ENCODE data around the gene EXOC4.

Gene EXOC4

GRCh38 chr7:133582766-133583523 lies 330.1 kb downstream of the EXOC4 start:
- H3K9me3 ChIP-seq (ENCODE audit: control insufficient read depth, low read length) = no peaks in the 10 kb centered on the region
- no peaks in the 10 kb centered on the region for H3K36me3 ChIP-seq (ENCODE audit: control insufficient read depth, insufficient read depth, low read length)
- H3K27me3 ChIP-seq (ENCODE audit: control insufficient read depth, insufficient read depth, low read length, poor library complexity, severe bottlenecking) = no peaks in the 10 kb centered on the region
- WGBS, 2 experiments = 87 to 89% methylated on average over 2 to 3 of the region's 4 CpGs
- no peak overlapping the region for H3K4me3 ChIP-seq (ENCODE audit: insufficient read depth, low read depth, low read length)
- no peaks in the 10 kb centered on the region for H3K4me1 ChIP-seq (ENCODE audit: control insufficient read depth, insufficient read depth, low read length)
- no peak overlapping the region for H3K27ac ChIP-seq (ENCODE audit: insufficient read depth, low read depth, low read length, poor library complexity, severe bottlenecking)

GRCh38 chr7:133583545-133584171 lies 330.8 kb downstream of the EXOC4 start:
- WGBS, 2 experiments = 93 to 98% methylated on average over 3 of the region's 3 CpGs
- H3K27ac ChIP-seq (ENCODE audit: insufficient read depth, low read depth, low read length, poor library complexity, severe bottlenecking) = no peak overlapping the region

DNA sequence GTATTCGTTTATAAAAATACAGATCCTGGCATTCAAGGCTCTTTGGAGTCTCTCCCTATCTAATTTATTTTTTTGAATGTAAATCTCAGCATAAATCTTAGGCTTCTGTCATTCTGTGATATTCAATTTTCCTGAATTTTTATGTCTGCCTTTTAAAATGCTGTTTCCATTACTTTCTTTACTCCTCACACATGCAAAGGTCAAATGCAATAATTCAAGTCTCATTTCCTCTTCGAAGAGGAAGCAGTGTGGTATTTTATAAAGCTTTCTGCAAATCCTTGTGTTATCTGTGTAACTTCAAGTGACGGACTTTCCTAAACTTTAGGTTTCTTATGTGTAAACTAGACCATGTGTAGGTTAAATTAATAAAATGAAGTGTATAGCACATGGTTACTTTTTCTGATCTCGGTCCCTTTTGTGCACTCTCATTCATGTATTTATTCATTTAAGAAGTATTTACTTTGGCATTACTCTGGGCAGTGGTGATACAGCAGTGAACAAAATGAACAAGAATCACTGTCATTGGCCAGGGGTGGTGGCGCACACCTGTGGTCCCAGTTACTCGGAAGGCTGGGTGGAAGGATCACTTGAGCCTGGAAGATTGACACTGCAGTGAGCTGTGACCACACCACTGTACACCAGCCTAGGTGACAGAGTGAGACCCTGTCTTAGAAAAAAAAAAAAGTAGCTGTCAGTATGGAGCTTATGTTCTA lies 332.2 kb downstream of the EXOC4 start:
- no peaks in the 10 kb centered on the region for H3K36me3 ChIP-seq (ENCODE audit: control insufficient read depth, insufficient read depth, low read length)
- H3K27ac ChIP-seq (ENCODE audit: insufficient read depth, low read depth, low read length, poor library complexity, severe bottlenecking) = no peak overlapping the region
- 94 to 97% methylated on average over 6 of the region's 6 CpGs for WGBS, 2 experiments
- no peaks in the 10 kb centered on the region for H3K4me1 ChIP-seq (ENCODE audit: control insufficient read depth, insufficient read depth, low read length)
- H3K27me3 ChIP-seq (ENCODE audit: control insufficient read depth, insufficient read depth, low read length, poor library complexity, severe bottlenecking) = no peaks in the 10 kb centered on the region
- no peak overlapping the region for H3K4me3 ChIP-seq (ENCODE audit: insufficient read depth, low read depth, low read length)
- H3K9me3 ChIP-seq (ENCODE audit: control insufficient read depth, low read length) = no peaks in the 10 kb centered on the region

More at GRCh38 chr7:133583545-133584171, 330.8 kb downstream of the EXOC4 start:
- H3K27me3 ChIP-seq (ENCODE audit: control insufficient read depth, insufficient read depth, low read length, poor library complexity, severe bottlenecking) = no peaks in the 10 kb centered on the region
- no peak overlapping the region for H3K4me3 ChIP-seq (ENCODE audit: insufficient read depth, low read depth, low read length)
- no peaks in the 10 kb centered on the region for H3K4me1 ChIP-seq (ENCODE audit: control insufficient read depth, insufficient read depth, low read length)
- H3K9me3 ChIP-seq (ENCODE audit: control insufficient read depth, low read length) = no peaks in the 10 kb centered on the region
- no peaks in the 10 kb centered on the region for H3K36me3 ChIP-seq (ENCODE audit: control insufficient read depth, insufficient read depth, low read length)

GRCh38 chr7:133586253-133586652 lies 333.4 kb downstream of the EXOC4 start:
- no peaks in the 10 kb centered on the region for H3K4me1 ChIP-seq (ENCODE audit: control insufficient read depth, insufficient read depth, low read length)
- no peaks in the 10 kb centered on the region for H3K27me3 ChIP-seq (ENCODE audit: control insufficient read depth, insufficient read depth, low read length, poor library complexity, severe bottlenecking)
- 89 to 100% methylated on average over 3 of the region's 3 CpGs for WGBS, 2 experiments
- H3K4me3 ChIP-seq (ENCODE audit: insufficient read depth, low read depth, low read length) = no peak overlapping the region
- H3K27ac ChIP-seq (ENCODE audit: insufficient read depth, low read depth, low read length, poor library complexity, severe bottlenecking) = no peak overlapping the region
- no peaks in the 10 kb centered on the region for H3K36me3 ChIP-seq (ENCODE audit: control insufficient read depth, insufficient read depth, low read length)
- H3K9me3 ChIP-seq (ENCODE audit: control insufficient read depth, low read length) = no peaks in the 10 kb centered on the region

- Histone ChIP-seq H3K9me3 (ENCODE audit: control insufficient read depth, low read length) (no peaks in the 10 kb centered on the region), H3K4me1 (ENCODE audit: control insufficient read depth, insufficient read depth, low read length) (no peaks in the 10 kb centered on the region), H3K27me3 (ENCODE audit: control insufficient read depth, insufficient read depth, low read length, poor library complexity, severe bottlenecking) (no peaks in the 10 kb centered on the region), H3K36me3 (ENCODE audit: control insufficient read depth, insufficient read depth, low read length) (no peaks in the 10 kb centered on the region), H3K27ac (ENCODE audit: insufficient read depth, low read depth, low read length, poor library complexity, severe bottlenecking) (no peak overlapping the region), H3K4me3 (ENCODE audit: insufficient read depth, low read depth, low read length) (no peak overlapping the region)
These were observed 335.0 kb downstream of the EXOC4 start for GRCh38 chr7:133587903-133588302.

DNA sequence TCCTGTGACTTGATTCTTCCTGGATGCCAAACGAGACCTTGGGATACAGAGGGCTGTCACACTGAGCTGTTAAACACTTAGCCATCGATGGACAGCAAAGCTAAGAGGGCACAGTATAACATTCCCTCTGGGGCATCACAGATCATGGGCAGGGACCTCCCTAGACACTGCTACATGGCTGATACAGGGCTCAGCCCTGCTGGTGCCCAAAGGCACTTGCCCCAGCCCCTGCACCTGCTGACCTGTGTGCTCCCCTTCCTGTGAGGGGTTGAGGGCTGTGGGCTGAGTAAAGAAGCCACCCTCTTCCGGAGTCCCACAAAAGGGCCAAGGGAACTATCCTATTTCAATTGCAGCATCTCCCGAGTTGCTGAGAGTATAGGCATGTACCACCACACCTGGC lies 337.9 kb downstream of the EXOC4 start:
- WGBS, 2 experiments = 90 to 92% methylated on average over 4 of the region's 4 CpGs

GRCh38 chr7:133591704-133592340 lies 338.9 kb downstream of the EXOC4 start:
- H3K9me3 ChIP-seq (ENCODE audit: control insufficient read depth, low read length) = no peaks in the 10 kb centered on the region
- H3K4me1 ChIP-seq (ENCODE audit: control insufficient read depth, insufficient read depth, low read length) = no peaks in the 10 kb centered on the region
- H3K36me3 ChIP-seq (ENCODE audit: control insufficient read depth, insufficient read depth, low read length) = no peaks in the 10 kb centered on the region
- no peaks in the 10 kb centered on the region for H3K27me3 ChIP-seq (ENCODE audit: control insufficient read depth, insufficient read depth, low read length, poor library complexity, severe bottlenecking)
- no peak overlapping the region for H3K4me3 ChIP-seq (ENCODE audit: insufficient read depth, low read depth, low read length)
- 91 to 94% methylated on average over 4 of the region's 4 CpGs for WGBS, 2 experiments
- no peak overlapping the region for H3K27ac ChIP-seq (ENCODE audit: insufficient read depth, low read depth, low read length, poor library complexity, severe bottlenecking)

More for the DNA sequence above, 337.9 kb downstream of the EXOC4 start:
- no peaks in the 10 kb centered on the region for H3K4me1 ChIP-seq (ENCODE audit: control insufficient read depth, insufficient read depth, low read length)
- H3K27me3 ChIP-seq (ENCODE audit: control insufficient read depth, insufficient read depth, low read length, poor library complexity, severe bottlenecking) = no peaks in the 10 kb centered on the region
- no peak overlapping the region for H3K27ac ChIP-seq (ENCODE audit: insufficient read depth, low read depth, low read length, poor library complexity, severe bottlenecking)
- H3K4me3 ChIP-seq (ENCODE audit: insufficient read depth, low read depth, low read length) = no peak overlapping the region
- H3K36me3 ChIP-seq (ENCODE audit: control insufficient read depth, insufficient read depth, low read length) = no peaks in the 10 kb centered on the region
- no peaks in the 10 kb centered on the region for H3K9me3 ChIP-seq (ENCODE audit: control insufficient read depth, low read length)

DNA sequence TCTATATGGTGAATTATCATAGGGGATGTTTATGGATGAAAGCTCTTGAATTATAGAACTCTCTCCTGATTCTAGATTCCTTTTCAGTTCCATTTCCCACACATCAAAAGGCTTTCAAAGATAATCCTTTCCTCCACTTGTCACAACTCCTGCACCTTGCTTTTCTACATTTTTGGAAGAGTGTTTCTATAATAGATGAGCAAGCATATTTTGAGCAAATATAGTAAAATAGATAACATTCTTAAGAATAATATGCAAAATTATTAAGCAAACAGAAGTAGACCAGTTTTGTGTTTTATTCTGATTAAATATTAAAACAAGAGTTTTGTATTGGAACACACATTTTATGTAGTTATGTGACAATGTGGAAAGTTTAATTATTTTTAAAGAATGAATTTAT lies 340.7 kb downstream of the EXOC4 start:
- Histone ChIP-seq H3K9me3 (ENCODE audit: control insufficient read depth, low read length) (no peaks in the 10 kb centered on the region), H3K4me1 (ENCODE audit: control insufficient read depth, insufficient read depth, low read length) (no peaks in the 10 kb centered on the region), H3K27me3 (ENCODE audit: control insufficient read depth, insufficient read depth, low read length, poor library complexity, severe bottlenecking) (no peaks in the 10 kb centered on the region), H3K27ac (ENCODE audit: insufficient read depth, low read depth, low read length, poor library complexity, severe bottlenecking) (no peak overlapping the region), H3K4me3 (ENCODE audit: insufficient read depth, low read depth, low read length) (no peak overlapping the region), H3K36me3 (ENCODE audit: control insufficient read depth, insufficient read depth, low read length) (no peaks in the 10 kb centered on the region)

GRCh38 chr7:133601617-133602016 lies 348.7 kb downstream of the EXOC4 start:
- no peak overlapping the region for H3K27ac ChIP-seq (ENCODE audit: insufficient read depth, low read depth, low read length, poor library complexity, severe bottlenecking)
- WGBS, 2 experiments = 91 to 98% methylated on average over 1 to 2 of the region's 2 CpGs
- H3K4me3 ChIP-seq (ENCODE audit: insufficient read depth, low read depth, low read length) = no peak overlapping the region
- H3K9me3 ChIP-seq (ENCODE audit: control insufficient read depth, low read length) = no peaks in the 10 kb centered on the region
- no peaks in the 10 kb centered on the region for H3K4me1 ChIP-seq (ENCODE audit: control insufficient read depth, insufficient read depth, low read length)
- no peaks in the 10 kb centered on the region for H3K36me3 ChIP-seq (ENCODE audit: control insufficient read depth, insufficient read depth, low read length)
- no peaks in the 10 kb centered on the region for H3K27me3 ChIP-seq (ENCODE audit: control insufficient read depth, insufficient read depth, low read length, poor library complexity, severe bottlenecking)

- H3K36me3 ChIP-seq (ENCODE audit: control insufficient read depth, insufficient read depth, low read length) = no peaks in the 10 kb centered on the region
- no peaks in the 10 kb centered on the region for H3K27me3 ChIP-seq (ENCODE audit: control insufficient read depth, insufficient read depth, low read length, poor library complexity, severe bottlenecking)
- H3K4me3 ChIP-seq (ENCODE audit: insufficient read depth, low read depth, low read length) = no peak overlapping the region
- 76 to 81% methylated on average over 4 of the region's 4 CpGs for WGBS, 2 experiments
- no peaks in the 10 kb centered on the region for H3K4me1 ChIP-seq (ENCODE audit: control insufficient read depth, insufficient read depth, low read length)
- H3K9me3 ChIP-seq (ENCODE audit: control insufficient read depth, low read length) = no peaks in the 10 kb centered on the region
- H3K27ac ChIP-seq (ENCODE audit: insufficient read depth, low read depth, low read length, poor library complexity, severe bottlenecking) = no peak overlapping the region
These were observed 349.4 kb downstream of the EXOC4 start for GRCh38 chr7:133602291-133602690.
